WTC11 (cell line): ENCODE data around the gene DTHD1. TPM values are rescaled to one million over a fixed set of nuclear protein-coding genes. Genes with fewer than 3 reads are reported as not detected.

Experiments
- ATAC-seq: fragments of 200-7000 bp; cut with Tn5 transposase; 2 replicates; pipeline ENCODE4 v1.10.0; 2021; ENCODE audit warnings: mild to moderate bottlenecking, moderate library complexity
- CTCF ChIA-PET: fragments of 300-600 bp; sonication (Branson Sonifier 250); formaldehyde crosslinking; loops from one replicate; lab custom pipeline; 2021; ENCODE audit warnings: antibody characterized with exemption; lab: Charles Lee
- POLR2A ChIA-PET: fragments of 350-600 bp; sonication (Branson Sonifier 250); formaldehyde crosslinking; loops from one replicate; lab custom pipeline; 2021; ENCODE audit warnings: antibody characterized with exemption; lab: Charles Lee
- DNase-seq: peaks from one replicate; pipeline ENCODE4 v3.0.0; 2021; ENCODE audit warnings: low spot score
- H3K27ac Mint-ChIP-seq: 2 replicates; pipeline ENCODE4 v1.8.0; 2021; ENCODE audit warnings: mixed read lengths
- H3K27me3 Mint-ChIP-seq: 2 replicates; pipeline ENCODE4 v1.8.0; 2021; ENCODE audit warnings: low read depth, mild to moderate bottlenecking, moderate library complexity, mixed read lengths
- H3K36me3 Mint-ChIP-seq: 2 replicates; pipeline ENCODE4 v1.8.0; 2021; ENCODE audit warnings: mixed read lengths
- H3K4me1 Mint-ChIP-seq: 2 replicates; pipeline ENCODE4 v1.8.0; 2022; ENCODE audit warnings: mixed read lengths
- H3K4me3 Mint-ChIP-seq: 2 replicates; pipeline ENCODE4 v1.8.0; 2021; ENCODE audit warnings: mild to moderate bottlenecking, moderate library complexity, mixed read lengths
- H3K9me3 Mint-ChIP-seq: 2 replicates; pipeline ENCODE4 v1.8.0; 2021; ENCODE audit warnings: mixed read lengths
- ATF2 ChIP-seq: sonication (generic); formaldehyde crosslinking; IDR thresholded peaks from 2 replicates; pipeline ENCODE4 v1.8.1; 2022; ENCODE audit warnings: low read depth, missing genetic modification reagents, borderline replicate concordance
- ATF6 ChIP-seq: sonication (generic); formaldehyde crosslinking; IDR thresholded peaks from 2 replicates; pipeline ENCODE4 v1.8.1; 2023; ENCODE audit warnings: mild to moderate bottlenecking, missing genetic modification reagents
- CDX4 ChIP-seq: fragments of 250-450 bp; sonication (Bioruptor Pico); IDR thresholded peaks from 2 replicates; pipeline ENCODE4 v1.9.0; 2021; ENCODE audit warnings: moderate library complexity, mild to moderate bottlenecking, inconsistent platforms, borderline replicate concordance
- E2F1 ChIP-seq: sonication (generic); formaldehyde crosslinking; IDR thresholded peaks from 2 replicates; pipeline ENCODE4 v1.8.0; 2022; ENCODE audit warnings: mild to moderate bottlenecking, missing genetic modification reagents
- ELF4 ChIP-seq: sonication (generic); formaldehyde crosslinking; IDR thresholded peaks from 2 replicates; pipeline ENCODE4 v1.8.1; 2022; ENCODE audit warnings: low read depth, mild to moderate bottlenecking, moderate library complexity, missing genetic modification reagents
- IRF2 ChIP-seq: sonication (generic); formaldehyde crosslinking; IDR thresholded peaks from 2 replicates; pipeline ENCODE4 v1.8.0; 2022; ENCODE audit warnings: low read depth, missing genetic modification reagents, borderline replicate concordance
- MAX ChIP-seq: sonication (generic); formaldehyde crosslinking; IDR thresholded peaks from 2 replicates; pipeline ENCODE4 v1.8.0; 2022; ENCODE audit warnings: mild to moderate bottlenecking, missing genetic modification reagents
- MXD4 ChIP-seq: fragments of 250-450 bp; sonication (Bioruptor Pico); IDR thresholded peaks from 2 replicates; pipeline ENCODE4 v1.8.0; 2021; ENCODE audit warnings: mild to moderate bottlenecking, moderate library complexity, borderline replicate concordance
- NFE2L1 ChIP-seq: sonication (generic); formaldehyde crosslinking; IDR thresholded peaks from 2 replicates; pipeline ENCODE4 v1.8.1; 2023; ENCODE audit warnings: missing genetic modification reagents
- RORB ChIP-seq: fragments of 250-450 bp; sonication (Bioruptor Pico); IDR thresholded peaks from 2 replicates; pipeline ENCODE4 v1.9.0; 2021; ENCODE audit warnings: mild to moderate bottlenecking
- SMAD3 ChIP-seq: sonication (generic); formaldehyde crosslinking; IDR thresholded peaks from 2 replicates; pipeline ENCODE4 v1.8.0; 2022; ENCODE audit warnings: missing genetic modification reagents, mild to moderate bottlenecking, borderline replicate concordance
- SOX15 ChIP-seq: fragments of 250-450 bp; sonication (Bioruptor Pico); IDR thresholded peaks from 2 replicates; pipeline ENCODE4 v1.9.0; 2021; ENCODE audit warnings: mild to moderate bottlenecking
- STAT6 ChIP-seq: sonication (generic); formaldehyde crosslinking; conservative IDR thresholded peaks from 2 replicates; pipeline ENCODE4 v1.8.1; 2023; ENCODE audit warnings: mild to moderate bottlenecking, low read depth, missing genetic modification reagents, moderate library complexity
- TEAD4 ChIP-seq: sonication (generic); formaldehyde crosslinking; IDR thresholded peaks from 2 replicates; pipeline ENCODE4 v1.8.0; 2022; ENCODE audit warnings: mild to moderate bottlenecking, missing genetic modification reagents
- USF2 ChIP-seq: sonication (generic); formaldehyde crosslinking; IDR thresholded peaks from 2 replicates; pipeline ENCODE4 v1.8.1; 2023; ENCODE audit warnings: mild to moderate bottlenecking, missing genetic modification reagents, moderate library complexity
- ZNF232 ChIP-seq: sonication (generic); formaldehyde crosslinking; IDR thresholded peaks from 2 replicates; pipeline ENCODE4 v1.8.0; 2022; ENCODE audit warnings: mild to moderate bottlenecking, missing genetic modification reagents
- ZNF263 ChIP-seq: sonication (generic); formaldehyde crosslinking; IDR thresholded peaks from 2 replicates; pipeline ENCODE4 v1.8.1; 2022; ENCODE audit warnings: low read depth, mild to moderate bottlenecking, moderate library complexity, missing genetic modification reagents
- ZNF317 ChIP-seq: sonication (generic); formaldehyde crosslinking; IDR thresholded peaks from 2 replicates; pipeline ENCODE4 v1.8.1; 2023; ENCODE audit warnings: low read depth, mild to moderate bottlenecking, moderate library complexity, missing genetic modification reagents, borderline replicate concordance
- ZNF425 ChIP-seq: fragments of 250-450 bp; sonication (Bioruptor Pico); conservative IDR thresholded peaks from 2 replicates; pipeline ENCODE4 v1.9.0; 2021; ENCODE audit warnings: mild to moderate bottlenecking
- total RNA-seq: library from RNA; stranded (reverse); gene quantifications from 3 replicates; pipeline ENCODE4 v1.2.3, GENCODE V29; 2021

Gene DTHD1
- total RNA-seq, 1 experiment from 2014 or later: not detected

GRCh38 chr4:36353998-36354397, 72.6 kb downstream of the DTHD1 start (continued):
- TF ChIP-seq E2F1 (no peak), MXD4 (no peak), STAT6 (CRISPR knock-in tag) (no peak), IRF2 (CRISPR knock-in tag) (no peak), TEAD4 (CRISPR knock-in tag) (no peak), CDX4 (no peak), NFE2L1 (no peak), RORB (CRISPR knock-in tag) (no peak)

GRCh38 chr4:36358173-36358572, 76.8 kb downstream of the DTHD1 start:
- Mint-ChIP-seq H3K27me3 (no peaks in the 10 kb centered on the region), H3K27ac (no peak overlapping the region)
- CTCF ChIA-PET: no interaction called here
- POLR2A ChIA-PET: no interaction called here
- no peak for DNase-seq
- TF ChIP-seq ZNF263 (CRISPR knock-in tag): no peak
- TF ChIP-seq IRF2 (CRISPR knock-in tag): no peak
- no peak for TF ChIP-seq RORB (CRISPR knock-in tag)
- no peak for TF ChIP-seq SMAD3 (CRISPR knock-in tag)
- no peak for TF ChIP-seq ZNF425 (CRISPR knock-in tag)
- TF ChIP-seq ZNF232: no peak
- TF ChIP-seq CDX4: no peak
- TF ChIP-seq ELF4 (CRISPR knock-in tag): no peak
- no peak for TF ChIP-seq USF2 (CRISPR knock-in tag)
- no peak for TF ChIP-seq ATF2 (CRISPR knock-in tag)
- no peak for TF ChIP-seq SOX15 (CRISPR knock-in tag)
- no peak for TF ChIP-seq NFE2L1
- TF ChIP-seq ZNF317: no peak
- no peak for TF ChIP-seq MAX (CRISPR knock-in tag)
- no peak for TF ChIP-seq ATF6
- TF ChIP-seq, all 79 proteins: peak for 0
- Mint-ChIP-seq H3K4me3 (no peak overlapping the region), H3K4me1 (peaks cover 3% of the 10 kb centered on the region; the same call in 1 of the 2 replicates), H3K36me3 (no peaks in the 10 kb centered on the region), H3K9me3 (no peaks in the 10 kb centered on the region)
- ATAC-seq: no peak
